ENCODE results near the gene DNAH2. TPM values are rescaled to one million over a fixed set of nuclear protein-coding genes. Genes with fewer than 3 reads are reported as not detected.

Gene DNAH2
- total and polyA plus RNA-seq, 2 of the 13 experiments (the other 11 are each of a cell fraction or from before 2014, with no cell fraction given) = not detected

DNA sequence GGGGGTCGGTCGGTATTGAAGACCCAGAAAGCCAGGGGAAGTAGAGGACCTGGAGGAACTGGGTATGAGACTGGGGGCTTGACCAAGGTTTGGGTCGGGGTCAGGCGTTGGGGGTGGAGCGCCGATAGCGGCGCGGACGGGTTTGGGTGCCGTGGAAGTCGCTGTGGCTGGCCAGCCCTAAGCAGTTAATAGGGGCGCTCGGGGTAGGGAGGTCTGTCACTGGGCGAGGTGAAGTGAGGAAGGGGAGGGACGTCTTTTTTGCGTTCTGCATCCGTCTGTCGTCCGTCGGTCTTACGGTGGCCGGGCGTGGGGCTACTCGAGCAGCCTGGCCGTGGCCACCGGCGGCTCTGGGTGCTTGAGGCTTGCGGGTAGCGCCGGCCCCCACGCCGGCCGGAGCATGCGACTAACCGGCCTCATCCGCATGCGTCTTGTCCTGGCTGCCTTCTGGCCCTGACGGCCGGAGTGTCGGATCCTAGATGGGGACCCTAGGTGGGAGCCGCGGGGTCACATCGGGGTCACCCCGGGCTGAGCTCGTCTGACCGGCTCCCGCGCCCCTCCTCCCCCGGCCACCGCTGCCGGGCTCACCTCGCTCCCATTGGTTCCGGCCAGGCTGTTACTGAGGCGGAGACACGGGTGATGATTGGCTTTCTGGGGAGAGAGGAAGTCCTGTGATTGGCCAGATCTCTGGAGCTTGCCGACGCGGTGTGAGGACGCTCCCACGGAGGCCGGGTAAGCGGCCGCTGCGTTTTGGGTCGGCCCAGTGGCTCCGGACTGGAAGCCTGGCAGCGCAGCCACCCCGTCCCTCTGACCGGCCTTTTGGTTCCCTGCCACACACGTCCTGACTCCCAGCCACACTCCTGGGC, 127.0 kb downstream of the DNAH2 start (continued):
- TF ChIP-seq NR2F6 (IDR thresholded peaks at IDR 0.05) (peak; percentile 46), NR2F6 (CRISPR knock-in tag; IDR thresholded peaks at IDR 0.05) (peak; percentile 80), HNRNPUL1 (IDR thresholded peaks at IDR 0.05; ENCODE audit: low read depth, low read length) (no peak), MAF1 (CRISPR knock-in tag; IDR thresholded peaks at IDR 0.05; ENCODE audit: borderline replicate concordance) (no peak), ZNF652 (CRISPR knock-in tag; IDR thresholded peaks at IDR 0.05; ENCODE audit: borderline replicate concordance, low read depth) (no peak), GZF1 (CRISPR knock-in tag; IDR thresholded peaks at IDR 0.05) (no peak), ZNF446 (CRISPR knock-in tag; IDR thresholded peaks at IDR 0.05) (no peak), CEBPG (CRISPR knock-in tag; IDR thresholded peaks at IDR 0.05) (no peak), ZNF432 (CRISPR knock-in tag; IDR thresholded peaks at IDR 0.05; ENCODE audit: borderline replicate concordance) (no peak), ATRX (CRISPR knock-in tag; IDR thresholded peaks at IDR 0.05; ENCODE audit: borderline replicate concordance) (no peak), MATR3 (CRISPR knock-in tag; IDR thresholded peaks at IDR 0.05) (no peak), ZNF232 (CRISPR knock-in tag; IDR thresholded peaks at IDR 0.05; ENCODE audit: borderline replicate concordance) (no peak), ZNF225 (CRISPR knock-in tag; IDR thresholded peaks at IDR 0.05) (no peak), PLRG1 (conservative IDR thresholded peaks at IDR 0.05) (no peak), GABPB1 (CRISPR knock-in tag; IDR thresholded peaks at IDR 0.05) (peak; percentile 64), ARNT2 (CRISPR knock-in tag; IDR thresholded peaks at IDR 0.05; ENCODE audit: low read depth) (no peak)
- TF ChIP-seq, protein P1, sequence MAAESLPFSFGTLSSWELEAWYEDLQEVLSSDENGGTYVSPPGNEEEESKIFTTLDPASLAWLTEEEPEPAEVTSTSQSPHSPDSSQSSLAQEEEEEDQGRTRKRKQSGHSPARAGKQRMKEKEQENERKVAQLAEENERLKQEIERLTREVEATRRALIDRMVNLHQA (CRISPR knock-in tag; IDR thresholded peaks at IDR 0.05) = no peak
- TF ChIP-seq, protein P2, sequence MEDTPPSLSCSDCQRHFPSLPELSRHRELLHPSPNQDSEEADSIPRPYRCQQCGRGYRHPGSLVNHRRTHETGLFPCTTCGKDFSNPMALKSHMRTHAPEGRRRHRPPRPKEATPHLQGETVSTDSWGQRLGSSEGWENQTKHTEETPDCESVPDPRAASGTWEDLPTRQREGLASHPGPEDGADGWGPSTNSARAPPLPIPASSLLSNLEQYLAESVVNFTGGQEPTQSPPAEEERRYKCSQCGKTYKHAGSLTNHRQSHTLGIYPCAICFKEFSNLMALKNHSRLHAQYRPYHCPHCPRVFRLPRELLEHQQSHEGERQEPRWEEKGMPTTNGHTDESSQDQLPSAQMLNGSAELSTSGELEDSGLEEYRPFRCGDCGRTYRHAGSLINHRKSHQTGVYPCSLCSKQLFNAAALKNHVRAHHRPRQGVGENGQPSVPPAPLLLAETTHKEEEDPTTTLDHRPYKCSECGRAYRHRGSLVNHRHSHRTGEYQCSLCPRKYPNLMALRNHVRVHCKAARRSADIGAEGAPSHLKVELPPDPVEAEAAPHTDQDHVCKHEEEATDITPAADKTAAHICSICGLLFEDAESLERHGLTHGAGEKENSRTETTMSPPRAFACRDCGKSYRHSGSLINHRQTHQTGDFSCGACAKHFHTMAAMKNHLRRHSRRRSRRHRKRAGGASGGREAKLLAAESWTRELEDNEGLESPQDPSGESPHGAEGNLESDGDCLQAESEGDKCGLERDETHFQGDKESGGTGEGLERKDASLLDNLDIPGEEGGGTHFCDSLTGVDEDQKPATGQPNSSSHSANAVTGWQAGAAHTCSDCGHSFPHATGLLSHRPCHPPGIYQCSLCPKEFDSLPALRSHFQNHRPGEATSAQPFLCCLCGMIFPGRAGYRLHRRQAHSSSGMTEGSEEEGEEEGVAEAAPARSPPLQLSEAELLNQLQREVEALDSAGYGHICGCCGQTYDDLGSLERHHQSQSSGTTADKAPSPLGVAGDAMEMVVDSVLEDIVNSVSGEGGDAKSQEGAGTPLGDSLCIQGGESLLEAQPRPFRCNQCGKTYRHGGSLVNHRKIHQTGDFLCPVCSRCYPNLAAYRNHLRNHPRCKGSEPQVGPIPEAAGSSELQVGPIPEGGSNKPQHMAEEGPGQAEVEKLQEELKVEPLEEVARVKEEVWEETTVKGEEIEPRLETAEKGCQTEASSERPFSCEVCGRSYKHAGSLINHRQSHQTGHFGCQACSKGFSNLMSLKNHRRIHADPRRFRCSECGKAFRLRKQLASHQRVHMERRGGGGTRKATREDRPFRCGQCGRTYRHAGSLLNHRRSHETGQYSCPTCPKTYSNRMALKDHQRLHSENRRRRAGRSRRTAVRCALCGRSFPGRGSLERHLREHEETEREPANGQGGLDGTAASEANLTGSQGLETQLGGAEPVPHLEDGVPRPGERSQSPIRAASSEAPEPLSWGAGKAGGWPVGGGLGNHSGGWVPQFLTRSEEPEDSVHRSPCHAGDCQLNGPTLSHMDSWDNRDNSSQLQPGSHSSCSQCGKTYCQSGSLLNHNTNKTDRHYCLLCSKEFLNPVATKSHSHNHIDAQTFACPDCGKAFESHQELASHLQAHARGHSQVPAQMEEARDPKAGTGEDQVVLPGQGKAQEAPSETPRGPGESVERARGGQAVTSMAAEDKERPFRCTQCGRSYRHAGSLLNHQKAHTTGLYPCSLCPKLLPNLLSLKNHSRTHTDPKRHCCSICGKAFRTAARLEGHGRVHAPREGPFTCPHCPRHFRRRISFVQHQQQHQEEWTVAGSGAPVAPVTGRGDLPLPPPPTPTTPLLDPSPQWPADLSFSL (CRISPR knock-in tag; IDR thresholded peaks at IDR 0.05) = 0 out of 2 replicates have a peak, but pooled peaks have one; percentile 26
- TF ChIP-seq, protein P3, sequence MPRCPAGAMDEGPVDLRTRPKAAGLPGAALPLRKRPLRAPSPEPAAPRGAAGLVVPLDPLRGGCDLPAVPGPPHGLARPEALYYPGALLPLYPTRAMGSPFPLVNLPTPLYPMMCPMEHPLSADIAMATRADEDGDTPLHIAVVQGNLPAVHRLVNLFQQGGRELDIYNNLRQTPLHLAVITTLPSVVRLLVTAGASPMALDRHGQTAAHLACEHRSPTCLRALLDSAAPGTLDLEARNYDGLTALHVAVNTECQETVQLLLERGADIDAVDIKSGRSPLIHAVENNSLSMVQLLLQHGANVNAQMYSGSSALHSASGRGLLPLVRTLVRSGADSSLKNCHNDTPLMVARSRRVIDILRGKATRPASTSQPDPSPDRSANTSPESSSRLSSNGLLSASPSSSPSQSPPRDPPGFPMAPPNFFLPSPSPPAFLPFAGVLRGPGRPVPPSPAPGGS (CRISPR knock-in tag; IDR thresholded peaks at IDR 0.05) = no peak
- TF ChIP-seq, protein P4, sequence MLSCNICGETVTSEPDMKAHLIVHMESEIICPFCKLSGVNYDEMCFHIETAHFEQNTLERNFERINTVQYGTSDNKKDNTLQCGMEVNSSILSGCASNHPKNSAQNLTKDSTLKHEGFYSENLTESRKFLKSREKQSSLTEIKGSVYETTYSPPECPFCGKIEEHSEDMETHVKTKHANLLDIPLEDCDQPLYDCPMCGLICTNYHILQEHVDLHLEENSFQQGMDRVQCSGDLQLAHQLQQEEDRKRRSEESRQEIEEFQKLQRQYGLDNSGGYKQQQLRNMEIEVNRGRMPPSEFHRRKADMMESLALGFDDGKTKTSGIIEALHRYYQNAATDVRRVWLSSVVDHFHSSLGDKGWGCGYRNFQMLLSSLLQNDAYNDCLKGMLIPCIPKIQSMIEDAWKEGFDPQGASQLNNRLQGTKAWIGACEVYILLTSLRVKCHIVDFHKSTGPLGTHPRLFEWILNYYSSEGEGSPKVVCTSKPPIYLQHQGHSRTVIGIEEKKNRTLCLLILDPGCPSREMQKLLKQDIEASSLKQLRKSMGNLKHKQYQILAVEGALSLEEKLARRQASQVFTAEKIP (CRISPR knock-in tag; IDR thresholded peaks at IDR 0.05; ENCODE audit: borderline replicate concordance) = no peak
